Right ventricle myocardium superior (tissue), 1 donor: ENCODE results near the gene MGMT. TPM values are rescaled to one million over a fixed set of nuclear protein-coding genes. Genes with fewer than 3 reads are reported as not detected.

ENCODE experiments used
- ATAC-seq: fragments of 200-7000 bp; cut with Tn5 transposase; one replicate; pipeline ENCODE4 v1.9.1; 2020; ENCODE audit warnings: mild to moderate bottlenecking; ENCODE audit not compliant: poor library complexity
- DNase-seq: peaks from one replicate; pipeline ENCODE4 v3.0.0-alpha.2; 2020
- intact Hi-C: fragments of 100-400 bp; cut with DNase I; formaldehyde crosslinking; loops from one replicate; pipeline ENCODE4 v1.11.2; 2022
- total RNA-seq: library from RNA; stranded (reverse); fragmentation: NEBNext Ultra II Directional; extraction: Animal tissue kit (Norgen Biotek cat#: 25700); gene quantifications from one replicate; pipeline ENCODE4 v1.2.1, GENCODE V29; 2021
- donor health status: DM: no; HTN: yes; CAD: no; lungs with severe emphysema.

The MGMT gene
- total RNA-seq, 1 donor from 2014 or later = 16.6 TPM

GRCh38 chr10:129626796-129627435 is 159.9 kb downstream of the MGMT start:
- ATAC-seq (peak; percentile 46), DNase-seq (no peak)
- intact Hi-C loops = no loop called here

GRCh38 chr10:129627442-129627841 is 160.4 kb downstream of the MGMT start:
- intact Hi-C loops = no loop called here
- DNase-seq (no peak), ATAC-seq (no peak)

GRCh38 chr10:129628823-129629222 is 161.8 kb downstream of the MGMT start:
- intact Hi-C loops = no loop called here
- DNase-seq (no peak), ATAC-seq (no peak)

- no peak for ATAC-seq
- intact Hi-C loops = no loop called here
- DNase-seq = no peak
Observed at GRCh38 chr10:129629911-129630310, 162.9 kb downstream of the MGMT start.

GRCh38 chr10:129631006-129631405 is 164.0 kb downstream of the MGMT start:
- ATAC-seq = no peak
- no peak for DNase-seq
- intact Hi-C loops = no loop called here

GRCh38 chr10:129631870-129632623 is 165.0 kb downstream of the MGMT start:
- intact Hi-C loops = no loop called here
- ATAC-seq (no peak), DNase-seq (no peak)

- DNase-seq (no peak), ATAC-seq (no peak)
- intact Hi-C loops = no loop called here
Observed at GRCh38 chr10:129637010-129637409, 170.0 kb downstream of the MGMT start.

- no peak for DNase-seq
- ATAC-seq = no peak
- intact Hi-C loops = no loop called here
Observed at GRCh38 chr10:129637846-129638245, 170.8 kb downstream of the MGMT start.

- DNase-seq = no peak
- intact Hi-C loops = no loop called here
Observed at GRCh38 chr10:129641351-129641750, 174.3 kb downstream of the MGMT start.

GRCh38 chr10:129641982-129642381 is 174.9 kb downstream of the MGMT start:
- intact Hi-C loops = no loop called here
- DNase-seq (no peak), ATAC-seq (no peak)

More at GRCh38 chr10:129641351-129641750, 174.3 kb downstream of the MGMT start:
- no peak for ATAC-seq

GRCh38 chr10:129642427-129642826 is 175.4 kb downstream of the MGMT start:
- intact Hi-C loops = no loop called here
- ATAC-seq (no peak), DNase-seq (no peak)

- DNase-seq (no peak), ATAC-seq (no peak)
- intact Hi-C loops = no loop called here
Observed at GRCh38 chr10:129643266-129643665, 176.2 kb downstream of the MGMT start.

GRCh38 chr10:129645487-129645886 is 178.4 kb downstream of the MGMT start:
- intact Hi-C loops = no loop called here
- no peak for ATAC-seq
- no peak for DNase-seq

GRCh38 chr10:129646973-129647372 is 179.9 kb downstream of the MGMT start:
- ATAC-seq (no peak), DNase-seq (no peak)
- intact Hi-C loops = no loop called here

- no peak for DNase-seq
- intact Hi-C loops = no loop called here
- no peak for ATAC-seq
Observed at GRCh38 chr10:129647590-129647989, 180.5 kb downstream of the MGMT start.

- DNase-seq (no peak), ATAC-seq (no peak)
- intact Hi-C loops = no loop called here
Observed at GRCh38 chr10:129648856-129649255, 181.8 kb downstream of the MGMT start.

- DNase-seq (no peak), ATAC-seq (no peak)
- intact Hi-C loops = no loop called here
Observed at GRCh38 chr10:129652021-129652420, 185.0 kb downstream of the MGMT start.

GRCh38 chr10:129652521-129653201 is 185.6 kb downstream of the MGMT start:
- DNase-seq (no peak), ATAC-seq (no peak)

GRCh38 chr10:129653428-129653827 is 186.4 kb downstream of the MGMT start:
- ATAC-seq = no peak

More at GRCh38 chr10:129652521-129653201, 185.6 kb downstream of the MGMT start:
- intact Hi-C loops = no loop called here

GRCh38 chr10:129653861-129654260 is 186.8 kb downstream of the MGMT start:
- no peak for DNase-seq
- intact Hi-C loops = no loop called here
- ATAC-seq = no peak

More at GRCh38 chr10:129653428-129653827, 186.4 kb downstream of the MGMT start:
- intact Hi-C loops = no loop called here
- DNase-seq = no peak
